Progenitor cell of endocrine pancreas (in vitro differentiated cells): ENCODE measurements around the gene DNAL1. TPM values are rescaled to one million over a fixed set of nuclear protein-coding genes. Genes with fewer than 3 reads are reported as not detected.
A peak's percentile ranks its signal among the peaks of the same experiment; 100 is the strongest.
"Not testable (repeated sequence)": the region's sequence is repeated elsewhere in the genome, so short reads cannot be mapped to it uniquely, and the experiment has no call there.

Experiments used
- DNase-seq: peaks from one replicate; pipeline ENCODE4 v3.0.0; 2021; ENCODE audit warnings: low spot score; ENCODE audit not compliant: unreplicated experiment
- H3K27ac Mint-ChIP-seq: 2 replicates; pipeline ENCODE4 v1.8.0; 2021; ENCODE audit warnings: mild to moderate bottlenecking, moderate library complexity, mixed read lengths
- H3K27me3 Mint-ChIP-seq: 2 replicates; pipeline ENCODE4 v1.8.0; 2021; ENCODE audit warnings: mixed read lengths
- H3K36me3 Mint-ChIP-seq: 2 replicates; pipeline ENCODE4 v1.8.0; 2022; ENCODE audit warnings: mixed read lengths; ENCODE audit not compliant: insufficient read depth
- H3K4me1 Mint-ChIP-seq: 2 replicates; pipeline ENCODE4 v1.8.0; 2021; ENCODE audit warnings: low read depth, mixed read lengths
- H3K4me3 Mint-ChIP-seq: 2 replicates; pipeline ENCODE4 v1.8.0; 2021; ENCODE audit warnings: low read depth, mild to moderate bottlenecking, moderate library complexity, mixed read lengths
- H3K9me3 Mint-ChIP-seq: 2 replicates; pipeline ENCODE4 v1.8.0; 2021; ENCODE audit warnings: low read depth, mixed read lengths
- total RNA-seq: library from RNA; stranded (reverse); gene quantifications from 2 replicates; pipeline ENCODE4 v1.2.1, GENCODE V29; 2021
- TF ChIP-seq, protein P1 (sequence below): fragments of 200-600 bp; sonication (generic); IDR thresholded peaks from one replicate; pipeline ENCODE4 v1.5.0; 2021; ENCODE audit warnings: antibody characterized with exemption, mild to moderate bottlenecking; ENCODE audit not compliant: unreplicated experiment

Gene DNAL1
- total RNA-seq, 1 donor from 2014 or later, result 29.9 TPM

GRCh38 chr14:73700325-73700724, 55.5 kb downstream of the DNAL1 start:
- peaks cover 12% of the 10 kb centered on the region for H3K4me1 Mint-ChIP-seq

GRCh38 chr14:73708076-73708475, 63.3 kb downstream of the DNAL1 start:
- not testable (repeated sequence) for H3K9me3 Mint-ChIP-seq, H3K27me3 Mint-ChIP-seq, DNase-seq, H3K4me3 Mint-ChIP-seq, H3K27ac Mint-ChIP-seq
- peaks cover 22% of the 10 kb centered on the region for H3K4me1 Mint-ChIP-seq
- H3K36me3 Mint-ChIP-seq, result peaks cover 15% of the 10 kb centered on the region

More at GRCh38 chr14:73700325-73700724, 55.5 kb downstream of the DNAL1 start:
- TF ChIP-seq, protein P1, sequence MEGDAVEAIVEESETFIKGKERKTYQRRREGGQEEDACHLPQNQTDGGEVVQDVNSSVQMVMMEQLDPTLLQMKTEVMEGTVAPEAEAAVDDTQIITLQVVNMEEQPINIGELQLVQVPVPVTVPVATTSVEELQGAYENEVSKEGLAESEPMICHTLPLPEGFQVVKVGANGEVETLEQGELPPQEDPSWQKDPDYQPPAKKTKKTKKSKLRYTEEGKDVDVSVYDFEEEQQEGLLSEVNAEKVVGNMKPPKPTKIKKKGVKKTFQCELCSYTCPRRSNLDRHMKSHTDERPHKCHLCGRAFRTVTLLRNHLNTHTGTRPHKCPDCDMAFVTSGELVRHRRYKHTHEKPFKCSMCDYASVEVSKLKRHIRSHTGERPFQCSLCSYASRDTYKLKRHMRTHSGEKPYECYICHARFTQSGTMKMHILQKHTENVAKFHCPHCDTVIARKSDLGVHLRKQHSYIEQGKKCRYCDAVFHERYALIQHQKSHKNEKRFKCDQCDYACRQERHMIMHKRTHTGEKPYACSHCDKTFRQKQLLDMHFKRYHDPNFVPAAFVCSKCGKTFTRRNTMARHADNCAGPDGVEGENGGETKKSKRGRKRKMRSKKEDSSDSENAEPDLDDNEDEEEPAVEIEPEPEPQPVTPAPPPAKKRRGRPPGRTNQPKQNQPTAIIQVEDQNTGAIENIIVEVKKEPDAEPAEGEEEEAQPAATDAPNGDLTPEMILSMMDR, result no peak
- Mint-ChIP-seq H3K27ac (no peak overlapping the region), H3K4me3 (no peak overlapping the region), H3K36me3 (peaks cover 23% of the 10 kb centered on the region), H3K9me3 (peaks cover 3% of the 10 kb centered on the region), H3K27me3 (no peaks in the 10 kb centered on the region)
- no peak for DNase-seq

DNA sequence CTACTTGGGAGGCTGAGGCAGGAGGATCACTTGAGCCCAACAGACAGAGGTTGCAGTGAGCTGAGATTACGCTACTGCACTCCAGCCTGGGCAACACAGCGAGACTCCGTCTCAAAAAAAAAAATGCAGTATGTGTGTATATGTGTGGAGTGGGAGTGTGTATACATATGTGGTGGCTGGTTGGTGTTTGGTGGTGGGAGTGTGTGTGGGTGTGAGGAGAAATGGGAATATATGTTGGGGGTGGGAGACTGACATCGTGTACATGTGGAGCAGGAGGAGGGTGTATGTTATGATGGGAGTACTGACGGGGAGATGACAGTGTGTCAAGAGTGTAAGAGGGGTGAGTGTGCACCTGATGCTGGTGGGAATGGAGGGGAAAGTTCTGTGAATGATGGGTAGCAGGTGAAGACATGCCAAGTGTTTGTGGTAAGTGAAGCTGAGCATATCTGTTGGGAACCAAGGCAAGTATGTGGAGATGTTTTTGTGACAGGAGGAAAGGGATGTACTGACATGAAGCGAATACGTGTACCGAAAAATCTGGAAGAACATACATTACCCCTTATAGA, 65.2 kb downstream of the DNAL1 start:
- DNase-seq, result no peak
- peaks cover 4% of the 10 kb centered on the region for H3K36me3 Mint-ChIP-seq
- no peaks in the 10 kb centered on the region for H3K27me3 Mint-ChIP-seq
- TF ChIP-seq, protein P1, result no peak
- H3K4me1 Mint-ChIP-seq, result peaks cover 29% of the 10 kb centered on the region
- H3K9me3 Mint-ChIP-seq, result no peaks in the 10 kb centered on the region
- H3K27ac Mint-ChIP-seq, result no peak overlapping the region
- no peak overlapping the region for H3K4me3 Mint-ChIP-seq

DNA sequence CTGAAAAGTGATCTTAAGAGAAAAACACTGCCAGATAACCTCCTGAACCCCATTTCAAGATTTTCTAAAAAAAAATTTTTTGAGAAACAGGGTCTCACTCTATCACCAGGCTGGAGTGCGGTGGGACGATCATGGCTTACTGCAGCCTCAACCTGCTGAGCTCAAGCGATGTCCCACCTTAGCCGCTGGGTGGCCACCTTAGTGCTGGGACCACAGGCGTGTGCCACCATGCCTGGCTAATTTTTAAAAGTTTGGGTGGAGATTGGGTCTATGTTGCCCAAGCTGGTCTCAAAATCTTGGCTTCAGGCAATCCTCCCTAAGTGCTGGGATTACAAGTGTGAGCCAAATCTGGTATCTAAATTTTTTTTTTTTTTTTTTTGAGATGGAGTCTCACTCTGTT, 66.0 kb downstream of the DNAL1 start:
- no peak for DNase-seq
- H3K36me3 Mint-ChIP-seq, result peaks cover 6% of the 10 kb centered on the region

GRCh38 chr14:73712071-73712506, 67.3 kb downstream of the DNAL1 start:
- H3K36me3 Mint-ChIP-seq, result peaks cover 8% of the 10 kb centered on the region
- H3K9me3 Mint-ChIP-seq, result no peaks in the 10 kb centered on the region
- H3K27me3 Mint-ChIP-seq, result no peaks in the 10 kb centered on the region
- DNase-seq, result no peak
- H3K27ac Mint-ChIP-seq, result peak overlapping the region; percentile 96
- H3K4me3 Mint-ChIP-seq, result peak overlapping the region; percentile 94
- TF ChIP-seq, protein P1, result no peak
- peaks cover 28% of the 10 kb centered on the region for H3K4me1 Mint-ChIP-seq

More for the DNA sequence above, 66.0 kb downstream of the DNAL1 start:
- TF ChIP-seq, protein P1, result peak; percentile 19
- H3K27ac Mint-ChIP-seq, result no peak overlapping the region
- H3K27me3 Mint-ChIP-seq, result no peaks in the 10 kb centered on the region
- peak overlapping the region; percentile 15 for H3K4me3 Mint-ChIP-seq
- peaks cover 27% of the 10 kb centered on the region for H3K4me1 Mint-ChIP-seq
- no peaks in the 10 kb centered on the region for H3K9me3 Mint-ChIP-seq

GRCh38 chr14:73712540-73713180, 67.9 kb downstream of the DNAL1 start:
- Mint-ChIP-seq H3K27me3 (no peaks in the 10 kb centered on the region), H3K4me1 (peaks cover 32% of the 10 kb centered on the region), H3K4me3 (peak overlapping the region; percentile 94), H3K9me3 (no peaks in the 10 kb centered on the region), H3K36me3 (peaks cover 8% of the 10 kb centered on the region), H3K27ac (peak overlapping the region; percentile 96)
- no peak for DNase-seq
- TF ChIP-seq, protein P1, result no peak
